Measurements from ENCODE around the gene DDAH1. TPM values are rescaled to one million over a fixed set of nuclear protein-coding genes. Genes with fewer than 3 reads are reported as not detected.

The DDAH1 gene
- total RNA-seq, 6 experiments from 2014 or later: 54.9 to 94.9 (median 66.2) TPM

GRCh38 chr1:85467929-85468540 lies 3.1 kb upstream of the DDAH1 start:
- no peaks in the 10 kb centered on the region for H3K27me3 ChIP-seq
- WGBS (ENCODE audit: insufficient coverage, low coverage, low lambda C conversion rate, missing lambda C conversion rate): 97% methylated on average over 3 of the region's 3 CpGs
- ATAC-seq (no peak), DNase-seq (no peak)
- H3K9me3 ChIP-seq: no peaks in the 10 kb centered on the region
- no peak for TF ChIP-seq POLR2A (IDR thresholded peaks at IDR 0.05)
- H3K36me3 ChIP-seq: no peaks in the 10 kb centered on the region
- H3K27ac ChIP-seq: no peak overlapping the region
- intact Hi-C loops (cut with DNase I): no loop called here
- H3K4me3 ChIP-seq: no peak overlapping the region
- peaks cover 0 to 9% (median 1%) of the 10 kb centered on the region in 4 donors for H3K4me1 ChIP-seq

- H3K9me3 ChIP-seq: no peaks in the 10 kb centered on the region
- DNase-seq: no peak
- no peaks in the 10 kb centered on the region for H3K27me3 ChIP-seq
- TF ChIP-seq CTCF (IDR thresholded peaks at IDR 0.05): no peak
- TF ChIP-seq POLR2A (IDR thresholded peaks at IDR 0.05): no peak
- H3K4me3 ChIP-seq: no peak overlapping the region
- peaks cover 0 to 19% (median 5%) of the 10 kb centered on the region in 4 donors for H3K4me1 ChIP-seq
- WGBS (ENCODE audit: insufficient coverage, low coverage, low lambda C conversion rate, missing lambda C conversion rate): 94% methylated on average over 5 of the region's 5 CpGs
- no peak for ATAC-seq
- H3K36me3 ChIP-seq: no peaks in the 10 kb centered on the region
- intact Hi-C loops (cut with DNase I): no loop called here
- H3K27ac ChIP-seq: no peak overlapping the region
Measured at GRCh38 chr1:85467036-85467435, 2.1 kb upstream of the DDAH1 start.

GRCh38 chr1:85465786-85466134 lies 801 bp upstream of the DDAH1 start:
- DNase-seq: no peak
- Histone ChIP-seq H3K36me3 (no peaks in the 10 kb centered on the region), H3K27me3 (no peaks in the 10 kb centered on the region), H3K27ac (peak overlapping the region in 1 of 3 donors; percentile 65), H3K9me3 (no peaks in the 10 kb centered on the region), H3K4me1 (peaks cover 0 to 31% (median 11%) of the 10 kb centered on the region in 4 donors), H3K4me3 (no peak overlapping the region)
- intact Hi-C loops (cut with DNase I): no loop called here
- WGBS (ENCODE audit: insufficient coverage, low coverage, low lambda C conversion rate, missing lambda C conversion rate): 23% methylated on average over 1 of the region's 1 CpG
- no peak for ATAC-seq
- TF ChIP-seq CTCF (IDR thresholded peaks at IDR 0.05): no peak
- TF ChIP-seq POLR2A (IDR thresholded peaks at IDR 0.05): no peak

- ATAC-seq (peak; percentile 69 to 80 (median 72)), DNase-seq (peak; percentile 81 to 86 (median 82))
- H3K27ac ChIP-seq: peak overlapping the region; percentile 65 to 77 (median 68)
- TF ChIP-seq CTCF (IDR thresholded peaks at IDR 0.05) (no peak), POLR2A (IDR thresholded peaks at IDR 0.05) (no peak)
- intact Hi-C loops (cut with DNase I): no loop called here
- no peaks in the 10 kb centered on the region for H3K9me3 ChIP-seq
- H3K4me1 ChIP-seq: peaks cover 0 to 39% (median 16%) of the 10 kb centered on the region in 4 donors
- H3K4me3 ChIP-seq: peak overlapping the region; percentile 62 to 75 (median 70)
- no peaks in the 10 kb centered on the region for H3K27me3 ChIP-seq
- no peaks in the 10 kb centered on the region for H3K36me3 ChIP-seq
- WGBS (ENCODE audit: insufficient coverage, low coverage, low lambda C conversion rate, missing lambda C conversion rate): 0% methylated on average over 16 of the region's 72 CpGs
Measured at GRCh38 chr1:85464497-85465098, 361 bp downstream of the DDAH1 start.

- H3K27me3 ChIP-seq: no peaks in the 10 kb centered on the region
- DNase-seq (no peak), ATAC-seq (peak; percentile 6 to 21 (median 15))
- intact Hi-C loops (cut with DNase I): no loop called here
- H3K27ac ChIP-seq: peak overlapping the region; percentile 65 to 77 (median 68)
- peak overlapping the region; percentile 62 to 75 (median 70) for H3K4me3 ChIP-seq
- no peaks in the 10 kb centered on the region for H3K36me3 ChIP-seq
- no peak for TF ChIP-seq POLR2A (IDR thresholded peaks at IDR 0.05)
- TF ChIP-seq CTCF (IDR thresholded peaks at IDR 0.05): no peak
- WGBS (ENCODE audit: insufficient coverage, low coverage, low lambda C conversion rate, missing lambda C conversion rate): 1% methylated on average over 16 of the region's 26 CpGs
- no peaks in the 10 kb centered on the region for H3K9me3 ChIP-seq
- H3K4me1 ChIP-seq: peaks cover 0 to 45% (median 20%) of the 10 kb centered on the region in 4 donors
Measured at GRCh38 chr1:85463731-85464496, 1.0 kb downstream of the DDAH1 start.
